ENCODE data around the gene MAEA.

MAEA gene

DNA sequence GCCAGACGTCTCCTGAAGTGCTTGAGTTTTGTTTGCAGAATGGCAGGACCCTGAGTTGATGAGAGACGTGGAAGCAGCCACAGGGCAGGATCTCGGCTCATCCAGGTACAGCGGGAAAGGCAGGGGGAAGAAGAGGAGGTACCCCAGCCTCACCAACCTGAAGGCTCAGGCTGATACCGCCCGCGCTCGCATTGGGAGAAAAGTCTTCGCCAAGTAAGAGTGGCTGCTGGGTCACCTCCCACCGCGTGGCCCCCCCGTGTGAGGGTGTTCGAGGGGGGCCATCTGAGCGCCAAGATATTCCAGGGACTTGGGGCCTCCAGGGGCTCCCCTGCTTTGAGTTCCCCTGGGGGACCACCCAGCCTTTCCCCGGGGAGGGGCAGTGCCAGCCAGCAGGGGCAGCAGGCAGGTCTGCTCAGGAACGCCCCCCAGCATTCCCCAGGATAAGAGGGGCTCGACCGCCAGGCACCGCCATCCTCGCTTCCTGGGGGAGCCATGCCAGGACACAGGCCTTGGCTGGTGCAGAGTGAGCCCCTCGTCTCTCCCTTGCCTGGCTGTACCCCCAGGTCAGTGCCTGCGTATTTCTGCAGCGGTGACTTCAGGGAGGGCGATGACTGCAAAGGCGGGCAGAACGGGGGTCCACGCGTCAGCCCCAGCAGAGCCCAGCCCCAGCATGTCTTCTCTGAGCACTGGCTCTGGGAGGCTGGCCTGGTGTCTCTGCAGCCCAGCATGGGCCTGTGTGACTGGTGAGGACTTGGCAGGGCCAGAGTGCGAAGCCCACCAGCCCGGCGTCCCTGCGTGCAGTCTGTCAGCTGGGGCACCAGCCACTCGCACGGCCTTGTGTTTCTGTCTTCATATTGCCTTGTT lies 94.3 kb downstream of the MAEA start:
- DNase-seq: no peak

DNA sequence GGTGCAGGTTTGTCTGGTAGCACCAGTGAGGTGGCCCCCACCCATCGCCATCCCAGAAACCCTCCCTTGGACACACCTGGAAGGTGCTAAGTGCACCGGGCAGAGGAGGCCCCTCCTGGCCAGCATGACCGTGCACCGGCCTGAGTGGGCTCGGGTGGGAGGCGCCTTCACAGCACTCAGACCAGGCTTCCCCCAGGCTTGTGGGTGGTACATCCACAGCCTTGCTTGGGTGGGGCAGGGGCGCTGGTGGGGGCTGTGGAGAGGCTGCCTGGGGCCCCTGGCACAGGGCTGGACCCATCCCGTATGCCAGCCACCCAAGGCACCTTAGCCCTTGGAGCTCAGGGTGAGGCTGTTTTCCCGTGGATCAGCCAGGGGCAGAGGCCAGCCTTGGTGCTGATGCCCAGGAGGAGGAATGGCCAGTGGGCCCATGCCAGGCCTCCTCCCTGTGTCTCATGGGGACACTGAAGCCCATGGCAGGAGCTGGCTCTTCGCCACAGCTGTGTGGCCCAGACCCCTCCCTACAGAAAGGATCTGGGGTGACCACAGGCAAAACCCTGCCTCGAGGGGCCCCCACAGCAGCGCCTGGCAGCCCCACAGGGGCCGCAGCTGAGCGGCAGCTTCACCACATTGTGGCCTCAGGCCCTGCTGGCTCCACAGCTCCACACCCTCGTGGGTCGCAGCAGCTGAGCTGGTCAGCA lies 95.1 kb downstream of the MAEA start:
- no peak for DNase-seq

DNA sequence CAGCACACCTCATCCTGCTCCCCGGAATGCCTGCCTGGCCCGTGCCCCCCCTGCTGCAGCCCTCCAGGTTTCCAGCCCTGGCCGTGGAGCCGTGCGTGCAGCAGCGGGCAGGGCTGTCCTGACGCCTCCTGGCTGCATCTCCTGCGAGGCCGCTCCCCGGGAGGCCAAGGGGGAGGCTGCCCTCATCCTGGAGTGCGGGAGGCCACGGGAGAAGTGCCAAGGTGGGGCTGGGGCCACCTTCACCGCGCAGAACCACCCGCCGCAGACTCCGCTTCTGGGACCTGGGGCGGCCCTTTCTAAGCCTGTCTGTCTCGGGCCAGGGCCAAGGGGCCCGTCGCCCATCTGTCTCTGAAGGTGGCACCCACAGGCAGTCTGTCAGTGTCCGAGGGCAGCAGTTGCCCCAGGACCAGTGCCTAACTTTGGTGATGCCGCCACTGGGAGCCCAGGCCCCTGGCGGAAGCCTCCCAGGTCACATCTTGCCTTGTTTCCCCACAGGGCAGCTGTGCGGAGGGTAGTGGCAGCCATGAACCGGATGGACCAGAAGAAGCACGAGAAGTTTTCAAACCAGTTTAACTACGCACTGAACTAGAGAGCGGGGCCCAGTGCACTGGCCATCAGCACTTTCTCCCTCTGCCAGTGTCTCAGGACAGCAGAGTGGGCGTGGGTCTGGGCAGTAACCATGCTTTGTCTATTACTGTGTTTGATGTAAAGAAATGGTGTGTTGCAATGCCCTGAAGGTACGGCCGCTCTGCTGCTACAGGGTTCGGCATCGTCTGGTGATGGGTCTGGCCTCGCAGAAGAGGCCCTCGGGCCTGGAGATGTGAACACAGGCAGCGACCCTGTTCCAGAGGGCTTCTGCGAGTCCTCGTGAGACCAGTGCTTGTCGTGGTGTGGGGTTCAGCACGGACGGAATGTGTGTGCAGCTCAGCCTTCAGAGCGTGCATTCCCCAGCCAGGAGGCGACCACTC lies 96.0 kb downstream of the MAEA start:
- DNase-seq: no peak
